IMR-90 (cell line): ENCODE measurements around the gene ZNF786. TPM values are rescaled to one million over a fixed set of nuclear protein-coding genes. Genes with fewer than 3 reads are reported as not detected.

Experiments
- ATAC-seq: fragments of 200-7000 bp; cut with Tn5 transposase; 2 replicates; pipeline ENCODE4 v1.9.1; 2020; ENCODE audit warnings: low read depth, mild to moderate bottlenecking, moderate library complexity
- BruUV-seq: library from RNA; stranded (reverse); fragments of 400-500 nt; replicated peaks from 2 replicates; lab custom pipeline; 2021; lab: Mats Ljungman, UMichigan
- CTCF ChIA-PET: fragments of 300-600 bp; formaldehyde crosslinking; extraction: SDS; loops from one replicate; lab custom pipeline; 2021; ENCODE audit warnings: antibody characterized with exemption; lab: Yijun Ruan, JAX
- POLR2A ChIA-PET: fragments of 300-600 bp; sonication (Branson Sonifier 250); formaldehyde crosslinking; loops from one replicate; lab custom pipeline; 2022; ENCODE audit warnings: antibody characterized with exemption; ENCODE audit not compliant: unreplicated experiment; lab: Charles Lee
- DNase-seq: peaks from one replicate; pipeline ENCODE4 v3.0.0; 2013
- H2AFZ ChIP-seq: replicated peaks from 2 replicates; pipeline ENCODE3; 2013; ENCODE audit warnings: low read length, mild to moderate bottlenecking; ENCODE audit not compliant: poor library complexity
- H2AK5ac ChIP-seq: 2 replicates; pipeline ENCODE4 v1.6.1; 2013; ENCODE audit warnings: low read depth, low read length, inconsistent platforms
- H2AK9ac ChIP-seq: replicated peaks from 2 replicates; pipeline ENCODE3; 2013; ENCODE audit warnings: mild to moderate bottlenecking, low read depth, low read length, moderate library complexity; ENCODE audit not compliant: poor library complexity
- H2BK120ac ChIP-seq: 2 replicates; pipeline ENCODE4 v1.6.1; 2013; ENCODE audit warnings: low read depth, low read length, inconsistent platforms
- H2BK15ac ChIP-seq: 3 replicates; pipeline ENCODE4 v1.6.1; 2013; ENCODE audit warnings: low read depth, low read length, inconsistent platforms
- H2BK20ac ChIP-seq: 2 replicates; pipeline ENCODE4 v1.6.1; 2013; ENCODE audit warnings: low read depth, mild to moderate bottlenecking, inconsistent platforms, low read length, moderate library complexity
- H2BK5ac ChIP-seq: 2 replicates; pipeline ENCODE4 v1.6.1; 2013; ENCODE audit warnings: mild to moderate bottlenecking, low read depth, low read length, inconsistent platforms; ENCODE audit not compliant: poor library complexity, severe bottlenecking
- H3K14ac ChIP-seq: replicated peaks from 2 replicates; pipeline ENCODE4 v1.6.1; 2013; ENCODE audit warnings: low read depth, low read length, inconsistent platforms
- H3K18ac ChIP-seq: 2 replicates; pipeline ENCODE4 v1.6.1; 2013; ENCODE audit warnings: low read depth, low read length, control low read depth
- H3K23ac ChIP-seq: 2 replicates; pipeline ENCODE4 v1.6.1; 2013; ENCODE audit warnings: low read depth, low read length, inconsistent platforms
- H3K27ac ChIP-seq: 2 replicates; pipeline ENCODE4 v1.5.1; 2013; ENCODE audit warnings: mild to moderate bottlenecking, control low read depth, low read length; ENCODE audit not compliant: insufficient read depth
- H3K27me3 ChIP-seq: 2 replicates; pipeline ENCODE4 v1.6.1; 2013; ENCODE audit warnings: low read length; ENCODE audit not compliant: control insufficient read depth, insufficient read depth
- H3K36me3 ChIP-seq: 2 replicates; pipeline ENCODE4 v1.6.1; 2013; ENCODE audit warnings: low read length, mixed read lengths; ENCODE audit not compliant: control insufficient read depth, insufficient read depth
- H3K4ac ChIP-seq: 2 replicates; pipeline ENCODE4 v1.6.1; 2013; ENCODE audit warnings: low read depth, low read length, inconsistent platforms
- H3K4me1 ChIP-seq: 2 replicates; pipeline ENCODE4 v1.6.1; 2013; ENCODE audit warnings: low read length, mixed read lengths; ENCODE audit not compliant: control insufficient read depth, insufficient read depth
- H3K4me2 ChIP-seq: 2 replicates; pipeline ENCODE4 v1.6.1; 2013; ENCODE audit warnings: low read depth, mild to moderate bottlenecking, control low read depth, low read length, moderate library complexity
- H3K4me3 ChIP-seq: 2 replicates; pipeline ENCODE4 v1.5.1; 2013; ENCODE audit warnings: low read depth, mild to moderate bottlenecking, control low read depth, low read length, moderate library complexity; ENCODE audit not compliant: insufficient read depth
- H3K56ac ChIP-seq: 2 replicates; pipeline ENCODE4 v1.6.1; 2013; ENCODE audit warnings: low read length, inconsistent platforms; ENCODE audit not compliant: insufficient read depth; ENCODE audit errors: extremely low read depth
- H3K79me1 ChIP-seq, 2 experiments: 2 replicates each; pipeline ENCODE4 v1.6.1; 2013; ENCODE audit warnings: low read length in 2 of 2, inconsistent platforms in 1 of 2, low read depth in 1 of 2
- H3K9ac ChIP-seq: 2 replicates; pipeline ENCODE4 v1.6.1; 2013; ENCODE audit warnings: low read depth, low read length, control low read depth
- H3K9me1 ChIP-seq: 2 replicates; pipeline ENCODE4 v1.6.1; 2013; ENCODE audit warnings: low read length, inconsistent platforms; ENCODE audit not compliant: insufficient read depth
- H3K9me3 ChIP-seq: 2 replicates; pipeline ENCODE4 v1.6.1; 2013; ENCODE audit warnings: low read length; ENCODE audit not compliant: control insufficient read depth, insufficient read depth
- H4K20me1 ChIP-seq: 2 replicates; pipeline ENCODE4 v1.6.1; 2013; ENCODE audit warnings: low read length, inconsistent platforms; ENCODE audit not compliant: insufficient read depth
- H4K5ac ChIP-seq: 2 replicates; pipeline ENCODE4 v1.6.1; 2013; ENCODE audit warnings: mild to moderate bottlenecking, low read depth, low read length, control low read depth
- H4K8ac ChIP-seq, 2 experiments: 2 replicates each; pipeline ENCODE4 v1.6.1; 2013; ENCODE audit warnings: low read depth in 2 of 2, low read length in 2 of 2, control low read depth in 1 of 2, inconsistent platforms in 1 of 2
- H4K91ac ChIP-seq: 2 replicates; pipeline ENCODE4 v1.6.1; 2013; ENCODE audit warnings: low read depth, low read length, inconsistent platforms; ENCODE audit not compliant: insufficient read depth
- BHLHE40 ChIP-seq: fragments of 150-350 bp; IDR thresholded peaks from 2 replicates; pipeline ENCODE4 v1.6.1; 2016; ENCODE audit warnings: mild to moderate bottlenecking, low read depth, low read length
- CEBPB ChIP-seq: IDR thresholded peaks from 2 replicates; pipeline ENCODE4 v1.6.1; 2012; ENCODE audit warnings: low read depth, low read length, improper control_type of control experiment
- MAFK ChIP-seq: IDR thresholded peaks from 2 replicates; pipeline ENCODE4 v1.6.1; 2012; ENCODE audit warnings: low read depth, low read length, improper control_type of control experiment
- MAZ ChIP-seq: IDR thresholded peaks from 2 replicates; pipeline ENCODE4 v1.6.1; 2012; ENCODE audit warnings: low read depth, mild to moderate bottlenecking, low read length, improper control_type of control experiment, moderate library complexity, borderline replicate concordance
- POLR2A ChIP-seq: IDR thresholded peaks from 2 replicates; pipeline ENCODE4 v1.6.1; 2012; ENCODE audit warnings: mild to moderate bottlenecking, low read depth, low read length
- RAD21 ChIP-seq: IDR thresholded peaks from 2 replicates; pipeline ENCODE4 v1.6.1; 2012; ENCODE audit warnings: low read length, improper control_type of control experiment
- RCOR1 ChIP-seq: IDR thresholded peaks from 2 replicates; pipeline ENCODE4 v1.6.1; 2012; ENCODE audit warnings: mild to moderate bottlenecking, low read length, improper control_type of control experiment; ENCODE audit not compliant: insufficient replicate concordance
- SMC3 ChIP-seq: fragments of 150-350 bp; IDR thresholded peaks from 2 replicates; pipeline ENCODE4 v1.6.1; 2016; ENCODE audit warnings: low read depth, mild to moderate bottlenecking, antibody characterized with exemption, low read length, moderate library complexity
- WGBS, 2 experiments: methylation state at CpG; one replicate each; pipeline versions ENCODE4 v1.1.5 to v1.1.7; 2013; ENCODE audit warnings: missing lambda C conversion rate in 2 of 2; ENCODE audit not compliant: insufficient read length in 1 of 2; ENCODE audit errors: extremely low coverage in 2 of 2; 5-methylcytosine and 5-hydroxymethylcytosine counted together
- dilution Hi-C: fragments of 300-500 bp; cut with HindIII; formaldehyde crosslinking; loops from one replicate; pipeline ENCODE4 v1.14.3; 2018; ENCODE audit warnings: low sequenced_read_pairs; ENCODE audit not compliant: unreplicated experiment
- in situ Hi-C: fragments of 300-500 bp; cut with MboI; formaldehyde crosslinking; loops from 3 replicates; pipeline ENCODE4 v1.14.3; 2019; ENCODE audit warnings: low sequenced_read_pairs, inconsistent platforms, mixed read lengths
- intact Hi-C: fragments of 100-400 bp; cut with micrococcal nuclease; formaldehyde crosslinking; loops from 2 replicates; pipeline ENCODE4 v1.10.0; 2022
- polyA plus RNA-seq, 3 experiments: library from polyadenylated mRNA; depleted of rRNA; stranded (reverse); fragments of >200 nt; gene quantifications; 2 replicates each; pipeline ENCODE4 v1.2.3, GENCODE V29; 2012; ENCODE audit warnings: low replicate concordance in 1 of 3
- total RNA-seq: library from RNA; depleted of rRNA; stranded (reverse); fragments of >200 nt; gene quantifications from 2 replicates; pipeline ENCODE4 v1.2.3, GENCODE V29; 2012
- TF ChIP-seq, protein P1 (sequence below): conservative IDR thresholded peaks from 2 replicates; pipeline ENCODE4 v1.5.1; 2012; ENCODE audit warnings: mild to moderate bottlenecking, low read depth, low read length, improper control_type of control experiment
- TF ChIP-seq, protein P2 (sequence below): fragments of 150-350 bp; IDR thresholded peaks from 2 replicates; pipeline ENCODE4 v1.6.1; 2017; ENCODE audit warnings: mild to moderate bottlenecking, antibody characterized with exemption, low read length, low read depth

The ZNF786 gene
- total and polyA plus RNA-seq, 2 of the 4 experiments (the other 2 are of a cell fraction), result 2.8 to 7.3 TPM

DNA sequence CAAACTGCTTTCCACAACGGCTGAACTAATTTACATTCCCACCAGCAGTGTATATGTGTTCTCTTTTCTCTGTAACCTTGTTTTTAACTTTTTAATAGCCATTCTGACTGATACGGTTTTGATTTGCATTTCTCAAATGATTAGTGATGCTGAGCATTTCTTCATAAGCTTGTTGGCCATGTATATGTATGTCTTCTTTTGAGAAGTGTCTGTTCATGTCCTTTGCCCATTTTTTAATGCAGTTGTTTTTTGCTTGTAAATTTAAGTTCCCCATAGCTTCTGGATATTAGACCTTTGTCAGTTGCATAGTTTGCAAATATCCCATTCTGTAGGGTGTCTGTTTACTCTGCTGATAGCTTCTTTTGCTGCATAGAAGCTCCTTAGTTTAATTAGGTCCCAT is 6.1 kb downstream of the ZNF786 start:
- Histone ChIP-seq H3K79me1 (peaks cover 21 to 23% of the 10 kb centered on the region in 2 experiments), H2AFZ (no peak overlapping the region), H2BK20ac (no peak overlapping the region), H3K4ac (no peak overlapping the region), H3K27me3 (no peaks in the 10 kb centered on the region), H4K8ac (no peak overlapping the region), H3K56ac (no peak overlapping the region), H3K23ac (no peak overlapping the region), H2BK15ac (no peak overlapping the region), H3K9ac (no peak overlapping the region), H4K5ac (no peak overlapping the region), H2BK120ac (no peak overlapping the region), H2BK5ac (no peak overlapping the region), H4K91ac (no peak overlapping the region), H3K9me1 (peaks cover 3% of the 10 kb centered on the region; the same call in 1 of the 2 replicates), H3K4me3 (no peak overlapping the region), H2AK9ac (no peak overlapping the region), H3K4me2 (no peak overlapping the region), H3K4me1 (no peaks in the 10 kb centered on the region), H2AK5ac (no peak overlapping the region), H3K27ac (no peak overlapping the region), H4K20me1 (no peaks in the 10 kb centered on the region), H3K36me3 (0 out of 2 replicates have a peak, but pooled peaks cover 1% of the 10 kb centered on the region), H3K18ac (no peak overlapping the region), H3K14ac (no peak overlapping the region), H3K9me3 (no peaks in the 10 kb centered on the region)
- dilution Hi-C loops, result no loop called here
- DNase-seq, result no peak
- TF ChIP-seq, protein P1, sequence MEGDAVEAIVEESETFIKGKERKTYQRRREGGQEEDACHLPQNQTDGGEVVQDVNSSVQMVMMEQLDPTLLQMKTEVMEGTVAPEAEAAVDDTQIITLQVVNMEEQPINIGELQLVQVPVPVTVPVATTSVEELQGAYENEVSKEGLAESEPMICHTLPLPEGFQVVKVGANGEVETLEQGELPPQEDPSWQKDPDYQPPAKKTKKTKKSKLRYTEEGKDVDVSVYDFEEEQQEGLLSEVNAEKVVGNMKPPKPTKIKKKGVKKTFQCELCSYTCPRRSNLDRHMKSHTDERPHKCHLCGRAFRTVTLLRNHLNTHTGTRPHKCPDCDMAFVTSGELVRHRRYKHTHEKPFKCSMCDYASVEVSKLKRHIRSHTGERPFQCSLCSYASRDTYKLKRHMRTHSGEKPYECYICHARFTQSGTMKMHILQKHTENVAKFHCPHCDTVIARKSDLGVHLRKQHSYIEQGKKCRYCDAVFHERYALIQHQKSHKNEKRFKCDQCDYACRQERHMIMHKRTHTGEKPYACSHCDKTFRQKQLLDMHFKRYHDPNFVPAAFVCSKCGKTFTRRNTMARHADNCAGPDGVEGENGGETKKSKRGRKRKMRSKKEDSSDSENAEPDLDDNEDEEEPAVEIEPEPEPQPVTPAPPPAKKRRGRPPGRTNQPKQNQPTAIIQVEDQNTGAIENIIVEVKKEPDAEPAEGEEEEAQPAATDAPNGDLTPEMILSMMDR, result no peak
- no peak for TF ChIP-seq BHLHE40
- no peak for TF ChIP-seq SMC3
- no peak for TF ChIP-seq RCOR1
- no peak for TF ChIP-seq MAFK
- no peak for TF ChIP-seq POLR2A
- no peak for TF ChIP-seq CEBPB
- TF ChIP-seq, protein P2, sequence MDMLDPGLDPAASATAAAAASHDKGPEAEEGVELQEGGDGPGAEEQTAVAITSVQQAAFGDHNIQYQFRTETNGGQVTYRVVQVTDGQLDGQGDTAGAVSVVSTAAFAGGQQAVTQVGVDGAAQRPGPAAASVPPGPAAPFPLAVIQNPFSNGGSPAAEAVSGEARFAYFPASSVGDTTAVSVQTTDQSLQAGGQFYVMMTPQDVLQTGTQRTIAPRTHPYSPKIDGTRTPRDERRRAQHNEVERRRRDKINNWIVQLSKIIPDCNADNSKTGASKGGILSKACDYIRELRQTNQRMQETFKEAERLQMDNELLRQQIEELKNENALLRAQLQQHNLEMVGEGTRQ, result no peak
- TF ChIP-seq RAD21, result no peak
- TF ChIP-seq MAZ, result no peak
- CTCF ChIA-PET, result no interaction called here
- no CpG with 5 or more reads among the region's 2 CpGs for WGBS, 2 experiments
- intact Hi-C loops, result no loop called here
- no TSS peak for BruUV-seq
- no peak for ATAC-seq
- in situ Hi-C loops, result no loop called here
- POLR2A ChIA-PET, result no interaction called here
